ENCODE results near the gene SLC4A2.
A peak's percentile ranks its signal among the peaks of the same experiment; 100 is the strongest.
"Not testable (repeated sequence)": the region's sequence is repeated elsewhere in the genome, so short reads cannot be mapped to it uniquely, and the experiment has no call there.

Gene SLC4A2

GRCh38 chr7:151027728-151028130 lies 31.7 kb upstream of the SLC4A2 start:
- H4K8ac ChIP-seq (ENCODE audit: low read depth, low read length); H3K23ac ChIP-seq (ENCODE audit: low read depth, low read length, poor library complexity); H2BK120ac ChIP-seq (ENCODE audit: low read depth, low read length); H2BK5ac ChIP-seq (ENCODE audit: low read length); H3K36me3 ChIP-seq (replicated peaks in 1 of 2; ENCODE audit: control insufficient read depth in 2 of 2, insufficient read depth in 2 of 2, low read length in 2 of 2); H3K79me1 ChIP-seq (ENCODE audit: low read depth, low read length); H2AK5ac ChIP-seq (ENCODE audit: low read depth, low read length); H2BK15ac ChIP-seq (ENCODE audit: low read length); H3K14ac ChIP-seq (ENCODE audit: low read length); H3K9me3 ChIP-seq (replicated peaks in 1 of 2; ENCODE audit: control insufficient read depth in 2 of 2, insufficient read depth in 1 of 2, low read depth in 1 of 2, low read length in 2 of 2); H3K18ac ChIP-seq (ENCODE audit: low read length); H3K9ac ChIP-seq (ENCODE audit: low read depth, low read length, poor library complexity); DNase-seq (ENCODE audit: low spot score); H3K27me3 ChIP-seq (ENCODE audit: control insufficient read depth in 3 of 3, insufficient read depth in 3 of 3, low read depth in 1 of 3, low read length in 3 of 3); H3K4ac ChIP-seq (ENCODE audit: low read length); H4K91ac ChIP-seq (ENCODE audit: low read depth, low read length, poor library complexity); H3K27ac ChIP-seq (replicated peaks; ENCODE audit: low read length); H2BK12ac ChIP-seq (ENCODE audit: low read length): not testable (repeated sequence)
- peak overlapping the region; percentile 70 to 77 for H3K4me3 ChIP-seq (ENCODE audit: low read length in 2 of 2)
- WGBS, 2 donors (ENCODE audit: extremely low coverage in 2 of 2, insufficient read length in 2 of 2, insufficient replicate concordance in 1 of 2) = no CpG with 5 or more reads among the region's 16 CpGs
- peak overlapping the region; percentile 94 for H2AFZ ChIP-seq (ENCODE audit: low read length)
- peaks cover 5 to 13% of the 10 kb centered on the region in 2 donors for H3K4me1 ChIP-seq (ENCODE audit: control insufficient read depth in 2 of 2, insufficient read depth in 1 of 2, low read depth in 1 of 2, low read length in 2 of 2)
- H3K4me2 ChIP-seq (ENCODE audit: insufficient read depth, low read length, poor library complexity, severe bottlenecking) = peak overlapping the region; percentile 85

- H2BK12ac ChIP-seq (ENCODE audit: low read length) = peak within 1 kb of the TSS; percentile 41
- H3K27me3 ChIP-seq (ENCODE audit: control insufficient read depth in 3 of 3, insufficient read depth in 3 of 3, low read depth in 1 of 3, low read length in 3 of 3) = no peaks in the 10 kb centered on the region
- H3K23ac ChIP-seq (ENCODE audit: low read depth, low read length, poor library complexity) = peak within 1 kb of the TSS; percentile 73
- H4K8ac ChIP-seq (ENCODE audit: low read depth, low read length) = no peak within 1 kb of the TSS
- H2BK15ac ChIP-seq (ENCODE audit: low read length) = no peak within 1 kb of the TSS
- H2BK120ac ChIP-seq (ENCODE audit: low read depth, low read length) = no peak within 1 kb of the TSS
- peak within 1 kb of the TSS; percentile 77 to 86 for H3K4me3 ChIP-seq (ENCODE audit: low read length in 2 of 2)
- WGBS, 2 donors (ENCODE audit: extremely low coverage in 2 of 2, insufficient read length in 2 of 2, insufficient replicate concordance in 1 of 2) = no CpG with 5 or more reads among the region's 53 CpGs
- peak within 1 kb of the TSS; percentile 80 for H3K18ac ChIP-seq (ENCODE audit: low read length)
- no peak within 1 kb of the TSS for H2AK5ac ChIP-seq (ENCODE audit: low read depth, low read length)
- H3K79me1 ChIP-seq (ENCODE audit: low read depth, low read length) = no peaks in the 10 kb centered on the region
- no peak within 1 kb of the TSS for H3K9ac ChIP-seq (ENCODE audit: low read depth, low read length, poor library complexity)
- H3K9me3 ChIP-seq (replicated peaks in 1 of 2; ENCODE audit: control insufficient read depth in 2 of 2, insufficient read depth in 1 of 2, low read depth in 1 of 2, low read length in 2 of 2) = no peaks in the 10 kb centered on the region
- peaks cover 0 to 7% of the 10 kb centered on the region in 2 donors for H3K36me3 ChIP-seq (replicated peaks in 1 of 2; ENCODE audit: control insufficient read depth in 2 of 2, insufficient read depth in 2 of 2, low read length in 2 of 2)
- peak within 1 kb of the TSS; percentile 94 for H2AFZ ChIP-seq (ENCODE audit: low read length)
- H3K14ac ChIP-seq (ENCODE audit: low read length) = no peak within 1 kb of the TSS
- H3K4me2 ChIP-seq (ENCODE audit: insufficient read depth, low read length, poor library complexity, severe bottlenecking) = peak within 1 kb of the TSS; percentile 85
- no peak within 1 kb of the TSS for H2BK5ac ChIP-seq (ENCODE audit: low read length)
- no peak within 1 kb of the TSS for H3K4ac ChIP-seq (ENCODE audit: low read length)
- DNase-seq (ENCODE audit: low spot score) = peak; percentile 99
- H3K4me1 ChIP-seq (ENCODE audit: control insufficient read depth in 2 of 2, insufficient read depth in 1 of 2, low read depth in 1 of 2, low read length in 2 of 2) = peaks cover 5 to 13% of the 10 kb centered on the region in 2 donors
- no peak within 1 kb of the TSS for H4K91ac ChIP-seq (ENCODE audit: low read depth, low read length, poor library complexity)
- peak within 1 kb of the TSS; percentile 34 for H3K27ac ChIP-seq (replicated peaks; ENCODE audit: low read length)
These were observed 31.1 kb upstream of the SLC4A2 start, which contains the start of gene ABCB8 for GRCh38 chr7:151028131-151028947. ABCB8 (plus strand) TSS chr7:151028450; CDS start chr7:151028516, 66 bp downstream.

- Histone ChIP-seq H2BK120ac (ENCODE audit: low read depth, low read length) (no peak overlapping the region), H3K9me3 (replicated peaks in 1 of 2; ENCODE audit: control insufficient read depth in 2 of 2, insufficient read depth in 1 of 2, low read depth in 1 of 2, low read length in 2 of 2) (no peaks in the 10 kb centered on the region), H3K18ac (ENCODE audit: low read length) (no peak overlapping the region), H4K91ac (ENCODE audit: low read depth, low read length, poor library complexity) (no peak overlapping the region), H3K4me3 (ENCODE audit: low read length in 2 of 2) (peak overlapping the region; percentile 77 to 86), H3K27ac (replicated peaks; ENCODE audit: low read length) (no peak overlapping the region), H3K79me1 (ENCODE audit: low read depth, low read length) (no peaks in the 10 kb centered on the region), H2AFZ (ENCODE audit: low read length) (peak overlapping the region; percentile 94), H3K36me3 (replicated peaks in 1 of 2; ENCODE audit: control insufficient read depth in 2 of 2, insufficient read depth in 2 of 2, low read length in 2 of 2) (peaks cover 0 to 9% of the 10 kb centered on the region in 2 donors), H3K23ac (ENCODE audit: low read depth, low read length, poor library complexity) (no peak overlapping the region), H2AK5ac (ENCODE audit: low read depth, low read length) (no peak overlapping the region), H3K4me1 (ENCODE audit: control insufficient read depth in 2 of 2, insufficient read depth in 1 of 2, low read depth in 1 of 2, low read length in 2 of 2) (peaks cover 5 to 13% of the 10 kb centered on the region in 2 donors), H2BK5ac (ENCODE audit: low read length) (no peak overlapping the region), H2BK12ac (ENCODE audit: low read length) (peak overlapping the region; percentile 41), H3K9ac (ENCODE audit: low read depth, low read length, poor library complexity) (no peak overlapping the region), H3K4ac (ENCODE audit: low read length) (no peak overlapping the region), H3K4me2 (ENCODE audit: insufficient read depth, low read length, poor library complexity, severe bottlenecking) (peak overlapping the region; percentile 56), H3K27me3 (ENCODE audit: control insufficient read depth in 3 of 3, insufficient read depth in 3 of 3, low read depth in 1 of 3, low read length in 3 of 3) (no peaks in the 10 kb centered on the region), H3K14ac (ENCODE audit: low read length) (no peak overlapping the region), H2BK15ac (ENCODE audit: low read length) (no peak overlapping the region), H4K8ac (ENCODE audit: low read depth, low read length) (no peak overlapping the region)
- no peak for DNase-seq (ENCODE audit: low spot score)
- no CpG with 5 or more reads among the region's 17 CpGs for WGBS, 2 donors (ENCODE audit: extremely low coverage in 2 of 2, insufficient read length in 2 of 2, insufficient replicate concordance in 1 of 2)
These were observed 30.4 kb upstream of the SLC4A2 start for GRCh38 chr7:151028948-151029501.

GRCh38 chr7:151031011-151031410 lies 28.4 kb upstream of the SLC4A2 start:
- H3K4me1 ChIP-seq (ENCODE audit: control insufficient read depth in 2 of 2, insufficient read depth in 1 of 2, low read depth in 1 of 2, low read length in 2 of 2) = peaks cover 5 to 13% of the 10 kb centered on the region in 2 donors
- H3K27me3 ChIP-seq (ENCODE audit: control insufficient read depth in 3 of 3, insufficient read depth in 3 of 3, low read depth in 1 of 3, low read length in 3 of 3) = no peaks in the 10 kb centered on the region
- H3K36me3 ChIP-seq (replicated peaks in 1 of 2; ENCODE audit: control insufficient read depth in 2 of 2, insufficient read depth in 2 of 2, low read length in 2 of 2) = peaks cover 8 to 28% of the 10 kb centered on the region in 2 donors
- H2AK5ac ChIP-seq (ENCODE audit: low read depth, low read length) = no peak overlapping the region
- no peaks in the 10 kb centered on the region for H3K9me3 ChIP-seq (replicated peaks in 1 of 2; ENCODE audit: control insufficient read depth in 2 of 2, insufficient read depth in 1 of 2, low read depth in 1 of 2, low read length in 2 of 2)
- no peak overlapping the region for H3K9ac ChIP-seq (ENCODE audit: low read depth, low read length, poor library complexity)
- no peak overlapping the region for H3K14ac ChIP-seq (ENCODE audit: low read length)
- no peak overlapping the region for H2BK15ac ChIP-seq (ENCODE audit: low read length)
- H2AFZ ChIP-seq (ENCODE audit: low read length) = no peak overlapping the region
- no peak overlapping the region for H2BK12ac ChIP-seq (ENCODE audit: low read length)
- H3K18ac ChIP-seq (ENCODE audit: low read length) = no peak overlapping the region
- H3K4me3 ChIP-seq (ENCODE audit: low read length in 2 of 2) = no peak overlapping the region
- no peak overlapping the region for H4K91ac ChIP-seq (ENCODE audit: low read depth, low read length, poor library complexity)
- DNase-seq (ENCODE audit: low spot score) = no peak
- H3K79me1 ChIP-seq (ENCODE audit: low read depth, low read length) = no peaks in the 10 kb centered on the region
- no peak overlapping the region for H3K23ac ChIP-seq (ENCODE audit: low read depth, low read length, poor library complexity)
- WGBS, 2 donors (ENCODE audit: extremely low coverage in 2 of 2, insufficient read length in 2 of 2, insufficient replicate concordance in 1 of 2) = no CpG with 5 or more reads among the region's 4 CpGs
- no peak overlapping the region for H4K8ac ChIP-seq (ENCODE audit: low read depth, low read length)
- no peak overlapping the region for H2BK5ac ChIP-seq (ENCODE audit: low read length)
- no peak overlapping the region for H2BK120ac ChIP-seq (ENCODE audit: low read depth, low read length)
- H3K4me2 ChIP-seq (ENCODE audit: insufficient read depth, low read length, poor library complexity, severe bottlenecking) = no peak overlapping the region
- H3K27ac ChIP-seq (replicated peaks; ENCODE audit: low read length) = no peak overlapping the region
- no peak overlapping the region for H3K4ac ChIP-seq (ENCODE audit: low read length)
